ENCODE results near the gene MARCHF3.

The MARCHF3 gene

DNA sequence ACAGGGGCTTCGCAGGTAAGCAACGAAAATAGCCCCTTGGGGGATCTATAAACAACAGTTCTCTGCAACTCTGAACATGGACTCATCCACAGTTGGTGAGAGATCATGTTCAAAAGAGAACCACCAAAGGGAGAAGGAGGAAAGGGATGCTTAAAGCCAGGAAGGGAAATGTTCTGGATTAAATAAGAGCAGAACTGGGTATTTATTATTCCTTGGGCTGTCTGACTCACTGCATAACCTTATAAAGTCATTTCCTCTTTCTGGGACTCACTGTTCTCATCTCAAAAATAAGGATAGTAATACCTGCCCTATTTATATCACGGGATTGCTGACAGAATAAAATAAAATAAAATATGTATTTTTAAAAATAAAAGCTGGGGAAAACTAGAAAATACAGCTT, 11.2 kb upstream of the MARCHF3 start:
- Histone ChIP-seq H3K27me3 (ENCODE audit: low read depth, low read length) (no peaks in the 10 kb centered on the region), H3K27ac (ENCODE audit: low read length) (peak overlapping the region; percentile 81), H3K4me3 (ENCODE audit: low read depth in 1 of 2, low read length in 2 of 2) (no peak overlapping the region), H3K36me3 (ENCODE audit: control insufficient read depth in 1 of 2, insufficient read depth in 2 of 2, low read length in 2 of 2) (no peaks in the 10 kb centered on the region), H3K9me3 (ENCODE audit: control insufficient read depth in 1 of 2, low read length in 2 of 2) (no peaks in the 10 kb centered on the region), H3K4me1 (ENCODE audit: control insufficient read depth in 1 of 2, insufficient read depth in 2 of 2, low read length in 2 of 2) (no peaks in the 10 kb centered on the region)

DNA sequence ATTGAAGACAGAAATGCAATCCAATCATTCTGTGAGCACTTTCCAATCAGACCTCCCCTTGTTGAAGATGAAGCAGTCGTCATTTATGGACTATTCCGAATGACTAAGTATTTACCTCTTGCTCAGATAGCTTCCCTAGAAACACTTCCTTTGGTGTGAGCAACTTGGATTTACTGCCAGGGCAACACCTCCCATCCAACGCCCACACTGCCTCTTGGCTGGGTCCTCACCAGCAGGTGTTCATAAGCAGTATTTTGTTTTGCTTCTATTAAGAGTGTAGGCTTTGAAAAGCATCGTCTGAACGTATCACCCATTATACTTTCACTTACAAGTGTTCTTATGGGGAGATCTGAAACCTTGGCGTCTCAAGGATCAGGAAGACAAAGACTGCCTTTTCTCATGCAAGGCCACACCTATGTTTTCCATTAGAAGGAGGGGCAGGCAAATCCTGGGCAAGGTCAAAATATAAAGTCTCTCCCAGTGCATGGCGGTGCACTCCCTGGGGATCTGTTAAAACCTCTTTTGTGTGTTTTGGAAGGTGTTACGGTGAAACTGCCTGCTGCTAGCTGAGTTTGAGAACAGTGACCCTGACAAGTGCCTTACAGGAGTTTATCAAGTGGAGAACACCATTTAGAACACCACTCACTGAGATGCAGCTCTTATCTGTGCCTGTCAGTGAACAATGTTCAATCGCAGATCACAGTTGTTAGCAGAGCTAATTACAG, 10.6 kb upstream of the MARCHF3 start:
- Histone ChIP-seq H3K27ac (ENCODE audit: low read length) (peak overlapping the region; percentile 81), H3K9me3 (ENCODE audit: control insufficient read depth in 1 of 2, low read length in 2 of 2) (no peaks in the 10 kb centered on the region), H3K27me3 (ENCODE audit: low read depth, low read length) (no peaks in the 10 kb centered on the region), H3K36me3 (ENCODE audit: control insufficient read depth in 1 of 2, insufficient read depth in 2 of 2, low read length in 2 of 2) (no peaks in the 10 kb centered on the region), H3K4me3 (ENCODE audit: low read depth in 1 of 2, low read length in 2 of 2) (no peak overlapping the region), H3K4me1 (ENCODE audit: control insufficient read depth in 1 of 2, insufficient read depth in 2 of 2, low read length in 2 of 2) (no peaks in the 10 kb centered on the region)

DNA sequence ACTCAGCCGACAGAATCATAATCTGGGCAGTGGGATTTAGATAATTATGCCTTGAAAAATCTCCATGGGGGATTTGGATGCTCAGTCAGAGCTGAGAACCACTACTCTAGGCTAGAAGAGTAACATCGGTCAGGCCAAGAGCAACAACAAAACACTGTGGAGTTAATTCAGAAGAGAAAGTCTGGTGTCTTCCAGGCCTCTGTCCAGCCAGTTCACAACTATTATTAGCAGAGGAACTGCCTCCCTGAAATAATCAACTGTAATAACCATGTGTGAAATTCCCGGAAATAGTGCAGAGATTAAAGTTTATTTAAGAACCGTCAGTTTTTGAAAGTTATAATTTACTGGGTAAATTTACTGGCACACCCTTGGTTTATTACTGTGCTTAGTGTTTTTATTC, 8.2 kb upstream of the MARCHF3 start:
- H3K9me3 ChIP-seq (ENCODE audit: control insufficient read depth in 1 of 2, low read length in 2 of 2), result no peaks in the 10 kb centered on the region
- no peak overlapping the region for H3K27ac ChIP-seq (ENCODE audit: low read length)
- no peaks in the 10 kb centered on the region for H3K27me3 ChIP-seq (ENCODE audit: low read depth, low read length)
- no peaks in the 10 kb centered on the region for H3K36me3 ChIP-seq (ENCODE audit: control insufficient read depth in 1 of 2, insufficient read depth in 2 of 2, low read length in 2 of 2)
- H3K4me3 ChIP-seq (ENCODE audit: low read depth in 1 of 2, low read length in 2 of 2), result no peak overlapping the region
- H3K4me1 ChIP-seq (ENCODE audit: control insufficient read depth in 1 of 2, insufficient read depth in 2 of 2, low read length in 2 of 2), result no peaks in the 10 kb centered on the region

DNA sequence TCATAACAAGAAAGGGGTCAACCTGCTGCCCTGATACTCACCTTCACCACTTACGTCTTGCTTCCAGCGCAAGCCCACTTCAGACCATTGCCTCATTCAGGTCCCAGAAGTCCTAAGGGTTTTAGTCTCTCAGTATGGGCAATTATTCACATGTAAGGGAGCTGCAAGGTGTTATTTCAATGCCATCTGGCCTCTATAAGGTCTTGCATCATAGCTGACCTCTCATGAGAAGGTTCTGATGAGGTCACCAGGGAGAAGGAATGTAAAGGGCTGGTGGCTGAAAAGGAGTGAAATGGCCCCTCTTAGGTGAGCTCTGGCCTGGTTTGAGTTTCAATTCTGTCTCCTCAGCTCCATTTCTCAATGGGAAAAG, 1.5 kb upstream of the MARCHF3 start:
- peak overlapping the region in 1 of 2 donors; percentile 91 for H3K4me3 ChIP-seq (ENCODE audit: low read depth in 1 of 2, low read length in 2 of 2)

DNA sequence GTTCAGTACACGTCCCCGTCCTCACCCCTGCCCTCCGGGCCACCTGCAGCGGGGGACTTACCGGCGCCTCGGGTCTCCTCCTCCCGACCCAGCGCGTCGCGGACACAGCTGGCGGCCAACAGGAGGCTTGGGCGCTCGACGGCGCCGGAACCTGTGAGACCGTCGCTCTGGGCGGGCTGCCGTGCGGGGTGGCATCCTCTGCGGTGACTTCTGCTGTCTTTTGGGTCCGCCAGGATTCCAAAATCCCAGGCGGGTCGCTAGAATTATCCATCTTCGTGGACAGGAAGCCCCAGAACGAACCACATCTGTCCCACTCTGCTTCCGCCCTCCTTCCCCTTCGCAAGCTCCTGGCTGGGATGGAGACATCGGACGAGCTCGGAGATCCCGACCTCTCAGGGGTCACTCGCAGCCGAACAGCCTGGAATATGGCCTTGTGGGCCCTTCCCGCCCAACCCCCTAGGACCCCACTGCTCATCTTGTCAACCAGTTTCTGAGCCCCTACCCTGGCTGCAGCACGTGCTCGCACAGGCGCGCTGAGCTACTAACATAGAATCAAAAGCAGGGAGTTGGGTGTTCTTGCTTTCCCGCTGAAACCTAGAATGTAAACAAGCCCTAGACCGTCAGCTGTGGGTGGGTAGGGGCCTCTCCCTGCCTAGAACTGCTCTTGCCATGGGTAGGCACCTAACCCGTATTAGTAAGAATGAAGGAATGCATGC, 947 bp upstream of the MARCHF3 start:
- Histone ChIP-seq H3K27me3 (ENCODE audit: low read depth, low read length) (no peaks in the 10 kb centered on the region), H3K4me1 (ENCODE audit: control insufficient read depth in 1 of 2, insufficient read depth in 2 of 2, low read length in 2 of 2) (peaks cover 0 to 7% of the 10 kb centered on the region in 2 donors), H3K9me3 (ENCODE audit: control insufficient read depth in 1 of 2, low read length in 2 of 2) (no peaks in the 10 kb centered on the region), H3K36me3 (ENCODE audit: control insufficient read depth in 1 of 2, insufficient read depth in 2 of 2, low read length in 2 of 2) (no peaks in the 10 kb centered on the region), H3K4me3 (ENCODE audit: low read depth in 1 of 2, low read length in 2 of 2) (peak overlapping the region; percentile 86 to 91), H3K27ac (ENCODE audit: low read length) (no peak overlapping the region)

More for the DNA sequence above, 1.5 kb upstream of the MARCHF3 start:
- Histone ChIP-seq H3K4me1 (ENCODE audit: control insufficient read depth in 1 of 2, insufficient read depth in 2 of 2, low read length in 2 of 2) (peaks cover 0 to 7% of the 10 kb centered on the region in 2 donors), H3K27me3 (ENCODE audit: low read depth, low read length) (no peaks in the 10 kb centered on the region), H3K9me3 (ENCODE audit: control insufficient read depth in 1 of 2, low read length in 2 of 2) (no peaks in the 10 kb centered on the region), H3K36me3 (ENCODE audit: control insufficient read depth in 1 of 2, insufficient read depth in 2 of 2, low read length in 2 of 2) (no peaks in the 10 kb centered on the region), H3K27ac (ENCODE audit: low read length) (no peak overlapping the region)

DNA sequence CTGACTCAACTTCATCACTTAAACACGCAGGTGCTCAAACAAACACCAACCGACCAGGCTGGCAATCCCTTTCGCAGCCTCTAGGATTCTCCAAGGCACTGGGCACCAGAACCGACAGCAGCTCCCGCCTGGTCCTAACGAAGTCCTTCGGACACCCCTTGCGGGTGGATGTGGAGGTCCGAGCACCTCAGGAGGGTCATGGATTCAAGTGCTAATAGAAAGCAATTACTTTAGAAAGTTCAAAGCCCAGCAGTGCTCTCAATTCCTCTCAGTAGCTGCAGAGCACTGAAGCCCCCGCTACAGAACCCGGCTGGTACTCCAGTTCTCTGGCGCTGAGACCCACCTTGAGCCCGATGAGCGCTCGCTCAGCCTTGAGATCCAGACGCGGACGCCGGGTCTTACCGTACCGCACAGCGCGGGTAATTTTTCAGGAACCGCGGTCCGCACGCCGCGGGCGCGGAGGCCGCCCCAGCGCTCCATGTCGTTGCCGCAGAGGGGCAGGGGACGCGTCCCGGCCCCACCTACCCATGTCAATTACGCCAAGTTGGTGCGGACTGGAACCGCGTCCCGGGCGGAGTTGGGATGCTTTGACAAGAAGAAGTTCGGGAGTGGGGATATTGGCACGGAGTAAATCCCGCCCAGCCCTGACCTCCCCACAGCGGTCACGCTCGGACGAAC, 638 bp downstream of the MARCHF3 start:
- peak overlapping the region; percentile 64 for H3K27ac ChIP-seq (ENCODE audit: low read length)
- H3K4me3 ChIP-seq (ENCODE audit: low read depth in 1 of 2, low read length in 2 of 2), result peak overlapping the region; percentile 86 to 91
- no peaks in the 10 kb centered on the region for H3K36me3 ChIP-seq (ENCODE audit: control insufficient read depth in 1 of 2, insufficient read depth in 2 of 2, low read length in 2 of 2)
- H3K27me3 ChIP-seq (ENCODE audit: low read depth, low read length), result no peaks in the 10 kb centered on the region
- H3K4me1 ChIP-seq (ENCODE audit: control insufficient read depth in 1 of 2, insufficient read depth in 2 of 2, low read length in 2 of 2), result peaks cover 0 to 7% of the 10 kb centered on the region in 2 donors
- no peaks in the 10 kb centered on the region for H3K9me3 ChIP-seq (ENCODE audit: control insufficient read depth in 1 of 2, low read length in 2 of 2)

DNA sequence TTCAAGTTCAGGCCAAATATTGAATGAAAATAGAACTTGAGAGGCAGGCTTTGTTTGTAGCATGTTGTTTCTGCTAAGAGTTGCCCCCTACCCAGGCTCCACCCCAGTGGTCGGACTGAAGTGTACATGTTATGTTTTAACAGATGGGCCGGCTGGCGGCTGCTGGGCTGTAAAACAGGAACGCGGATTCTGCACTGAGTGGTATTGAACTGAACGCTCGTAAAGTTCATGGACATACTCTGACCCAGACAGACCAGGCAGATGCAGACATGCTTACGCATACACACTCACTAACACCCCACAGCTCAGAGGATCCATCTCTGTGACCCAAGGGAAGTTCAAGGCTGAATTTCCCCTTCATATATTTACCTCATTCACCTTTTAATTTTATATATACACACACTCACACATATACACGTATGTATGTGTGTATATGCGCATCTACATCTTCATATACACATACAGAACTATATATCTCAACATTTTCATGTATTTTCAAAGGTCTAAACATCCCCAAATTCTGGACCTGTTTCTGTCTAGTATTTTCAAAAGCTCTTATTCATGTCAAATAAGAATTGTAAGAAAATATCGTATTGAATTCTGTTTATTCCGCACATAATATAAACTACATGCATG, 1.4 kb downstream of the MARCHF3 start:
- H3K27ac ChIP-seq (ENCODE audit: low read length), result peak overlapping the region; percentile 64
- no peaks in the 10 kb centered on the region for H3K36me3 ChIP-seq (ENCODE audit: control insufficient read depth in 1 of 2, insufficient read depth in 2 of 2, low read length in 2 of 2)
- H3K9me3 ChIP-seq (ENCODE audit: control insufficient read depth in 1 of 2, low read length in 2 of 2), result no peaks in the 10 kb centered on the region
- H3K27me3 ChIP-seq (ENCODE audit: low read depth, low read length), result no peaks in the 10 kb centered on the region
- H3K4me1 ChIP-seq (ENCODE audit: control insufficient read depth in 1 of 2, insufficient read depth in 2 of 2, low read length in 2 of 2), result peaks cover 0 to 7% of the 10 kb centered on the region in 2 donors
- peak overlapping the region; percentile 86 to 91 for H3K4me3 ChIP-seq (ENCODE audit: low read depth in 1 of 2, low read length in 2 of 2)

DNA sequence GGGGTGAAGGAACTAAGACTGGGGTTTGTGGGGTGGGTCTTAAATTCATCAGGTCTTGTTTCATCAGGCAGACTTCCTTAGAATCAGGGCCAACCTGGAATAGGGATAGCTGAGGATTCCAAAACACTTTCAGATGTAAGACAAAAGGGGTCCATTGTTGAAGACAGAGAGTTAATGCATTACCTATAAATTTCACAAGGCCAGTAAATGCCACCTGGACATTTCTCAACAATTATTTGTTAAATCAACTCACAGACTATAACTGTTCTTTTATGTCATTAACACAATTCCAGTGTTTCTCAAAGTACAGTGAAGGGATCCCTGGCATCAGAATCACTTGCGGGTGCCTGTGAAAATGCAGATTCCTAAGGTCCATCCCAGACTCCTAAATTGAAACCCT, 2.8 kb downstream of the MARCHF3 start:
- H3K27me3 ChIP-seq (ENCODE audit: low read depth, low read length), result no peaks in the 10 kb centered on the region
- H3K9me3 ChIP-seq (ENCODE audit: control insufficient read depth in 1 of 2, low read length in 2 of 2), result no peaks in the 10 kb centered on the region
- H3K36me3 ChIP-seq (ENCODE audit: control insufficient read depth in 1 of 2, insufficient read depth in 2 of 2, low read length in 2 of 2), result no peaks in the 10 kb centered on the region
- no peak overlapping the region for H3K27ac ChIP-seq (ENCODE audit: low read length)
- H3K4me1 ChIP-seq (ENCODE audit: control insufficient read depth in 1 of 2, insufficient read depth in 2 of 2, low read length in 2 of 2), result peaks cover 0 to 7% of the 10 kb centered on the region in 2 donors
- no peak overlapping the region for H3K4me3 ChIP-seq (ENCODE audit: low read depth in 1 of 2, low read length in 2 of 2)

DNA sequence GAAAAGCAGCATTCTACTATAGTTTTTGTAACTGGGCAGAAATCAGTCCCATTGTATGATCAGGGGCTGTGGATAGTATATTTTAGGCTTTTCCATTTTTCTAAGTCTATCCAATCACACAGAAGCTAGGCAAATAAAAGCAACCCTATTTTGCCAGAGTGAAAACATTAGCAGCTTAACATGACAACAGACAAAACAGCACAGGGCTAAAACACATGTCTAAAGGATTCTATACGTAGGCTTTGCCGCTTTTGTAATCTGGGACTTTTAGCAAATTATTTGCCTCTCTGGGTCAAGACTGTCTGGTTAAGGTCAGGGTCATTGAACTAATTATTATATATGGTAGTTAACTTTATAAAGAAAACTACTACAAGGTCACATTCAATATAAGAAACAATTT, 4.2 kb downstream of the MARCHF3 start:
- H3K27ac ChIP-seq (ENCODE audit: low read length), result no peak overlapping the region
- no peaks in the 10 kb centered on the region for H3K9me3 ChIP-seq (ENCODE audit: control insufficient read depth in 1 of 2, low read length in 2 of 2)
- H3K36me3 ChIP-seq (ENCODE audit: control insufficient read depth in 1 of 2, insufficient read depth in 2 of 2, low read length in 2 of 2), result no peaks in the 10 kb centered on the region
- H3K4me3 ChIP-seq (ENCODE audit: low read depth in 1 of 2, low read length in 2 of 2), result no peak overlapping the region
- H3K27me3 ChIP-seq (ENCODE audit: low read depth, low read length), result no peaks in the 10 kb centered on the region
- H3K4me1 ChIP-seq (ENCODE audit: control insufficient read depth in 1 of 2, insufficient read depth in 2 of 2, low read length in 2 of 2), result peaks cover 0 to 1% of the 10 kb centered on the region in 2 donors

DNA sequence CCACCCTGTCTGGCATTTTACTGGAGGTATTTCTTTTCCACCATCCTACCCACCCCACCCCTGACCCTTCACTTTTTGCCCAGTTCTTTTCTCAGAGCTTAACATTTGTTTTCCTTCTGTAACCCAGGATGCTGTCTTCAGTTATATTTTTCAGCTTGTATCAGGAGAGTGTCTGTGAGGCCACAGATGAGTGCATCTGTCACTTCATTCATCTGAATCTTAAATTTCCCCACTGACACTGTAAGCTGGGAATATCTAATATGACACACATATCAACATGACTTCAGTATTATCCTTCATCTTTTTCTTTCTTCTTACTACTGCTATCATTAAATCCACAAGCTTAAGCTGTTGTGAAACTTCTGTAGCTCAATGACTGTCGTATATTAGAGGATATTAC, 4.9 kb downstream of the MARCHF3 start:
- no peaks in the 10 kb centered on the region for H3K36me3 ChIP-seq (ENCODE audit: control insufficient read depth in 1 of 2, insufficient read depth in 2 of 2, low read length in 2 of 2)
- H3K4me3 ChIP-seq (ENCODE audit: low read depth in 1 of 2, low read length in 2 of 2), result no peak overlapping the region
- H3K4me1 ChIP-seq (ENCODE audit: control insufficient read depth in 1 of 2, insufficient read depth in 2 of 2, low read length in 2 of 2), result no peaks in the 10 kb centered on the region
- no peaks in the 10 kb centered on the region for H3K9me3 ChIP-seq (ENCODE audit: control insufficient read depth in 1 of 2, low read length in 2 of 2)
- no peak overlapping the region for H3K27ac ChIP-seq (ENCODE audit: low read length)
- no peaks in the 10 kb centered on the region for H3K27me3 ChIP-seq (ENCODE audit: low read depth, low read length)

DNA sequence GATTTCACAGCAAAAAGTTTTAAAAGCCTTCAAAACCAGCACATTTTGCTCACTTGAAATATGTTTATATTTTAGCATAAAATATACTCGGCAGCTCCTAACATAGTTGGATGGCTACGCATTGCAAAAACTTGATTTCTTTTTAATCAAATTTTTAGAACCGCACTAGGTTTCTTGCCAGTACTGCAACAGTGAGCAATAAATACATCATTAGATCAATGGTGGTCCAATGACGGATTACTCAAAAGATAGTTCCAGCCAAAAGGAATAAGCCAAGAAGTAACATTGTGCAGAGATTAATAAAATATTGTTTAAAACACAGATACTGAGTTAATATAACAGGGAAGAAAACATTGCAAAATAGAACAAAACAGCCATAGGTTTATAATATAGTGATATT, 5.5 kb downstream of the MARCHF3 start:
- H3K27ac ChIP-seq (ENCODE audit: low read length), result no peak overlapping the region
- H3K27me3 ChIP-seq (ENCODE audit: low read depth, low read length), result no peaks in the 10 kb centered on the region
- H3K4me3 ChIP-seq (ENCODE audit: low read depth in 1 of 2, low read length in 2 of 2), result no peak overlapping the region
- no peaks in the 10 kb centered on the region for H3K4me1 ChIP-seq (ENCODE audit: control insufficient read depth in 1 of 2, insufficient read depth in 2 of 2, low read length in 2 of 2)
- no peaks in the 10 kb centered on the region for H3K9me3 ChIP-seq (ENCODE audit: control insufficient read depth in 1 of 2, low read length in 2 of 2)
- no peaks in the 10 kb centered on the region for H3K36me3 ChIP-seq (ENCODE audit: control insufficient read depth in 1 of 2, insufficient read depth in 2 of 2, low read length in 2 of 2)
